Occipital lobe (tissue), 2 donors: ENCODE measurements around the gene PLGRKT. TPM values are rescaled to one million over a fixed set of nuclear protein-coding genes. Genes with fewer than 3 reads are reported as not detected.
"Not testable (repeated sequence)": the region's sequence is repeated elsewhere in the genome, so short reads cannot be mapped to it uniquely, and the experiment has no call there.

ENCODE experiments used
- DNase-seq: peaks from one replicate; lab custom pipeline; 2025; lab: John Stamatoyannopoulos, UW
- total RNA-seq: library from RNA; depleted of rRNA; stranded (reverse); fragments of >200 nt; gene quantifications from one replicate; pipeline ENCODE4 v1.2.3, GENCODE V29; 2014

The PLGRKT gene
- total RNA-seq, 1 donor from 2014 or later: 25.1 TPM

GRCh38 chr9:5452286-5452609, 14.5 kb upstream of the PLGRKT start:
- DNase-seq: no peak

- peak; percentile 77 for DNase-seq
Measured at GRCh38 chr9:5450359-5451091, 12.8 kb upstream of the PLGRKT start, which contains the start of gene CD274. TSS of gene CD274 (plus strand) at chr9:5450542. CDS start at chr9:5456114, 5,572 bp downstream.

GRCh38 chr9:5449521-5450358, 12.0 kb upstream of the PLGRKT start:
- no peak for DNase-seq

- DNase-seq: no peak
Measured at GRCh38 chr9:5448461-5449435, 11.0 kb upstream of the PLGRKT start.

GRCh38 chr9:5448016-5448415, 10.3 kb upstream of the PLGRKT start:
- DNase-seq: no peak

GRCh38 chr9:5447337-5447736, 9.6 kb upstream of the PLGRKT start:
- DNase-seq: no peak

- no peak for DNase-seq
Measured at GRCh38 chr9:5446451-5447236, 8.9 kb upstream of the PLGRKT start.

- no peak for DNase-seq
Measured at GRCh38 chr9:5445886-5446285, 8.2 kb upstream of the PLGRKT start.

GRCh38 chr9:5445096-5445495, 7.4 kb upstream of the PLGRKT start:
- not testable (repeated sequence) for DNase-seq

- no peak for DNase-seq
Measured at GRCh38 chr9:5443850-5444249, 6.1 kb upstream of the PLGRKT start.

GRCh38 chr9:5442400-5443011, 4.8 kb upstream of the PLGRKT start:
- no peak for DNase-seq

GRCh38 chr9:5441043-5441442, 3.3 kb upstream of the PLGRKT start:
- DNase-seq: no peak

GRCh38 chr9:5440426-5440825, 2.7 kb upstream of the PLGRKT start:
- no peak for DNase-seq

GRCh38 chr9:5438301-5439162, 807 bp upstream of the PLGRKT start:
- DNase-seq: no peak

GRCh38 chr9:5436441-5436840, 1.3 kb downstream of the PLGRKT start:
- DNase-seq: no peak

GRCh38 chr9:5435912-5436311, 1.8 kb downstream of the PLGRKT start:
- DNase-seq: no peak

- DNase-seq: not testable (repeated sequence)
Measured at GRCh38 chr9:5433841-5434810, 3.6 kb downstream of the PLGRKT start.

- DNase-seq: not testable (repeated sequence)
Measured at GRCh38 chr9:5433328-5433727, 4.4 kb downstream of the PLGRKT start.
